Measurements from ENCODE around the gene MKLN1. TPM values are rescaled to one million over a fixed set of nuclear protein-coding genes. Genes with fewer than 3 reads are reported as not detected.

MKLN1 gene
- total RNA-seq, 1 donor from 2014 or later = 61.7 TPM

DNA sequence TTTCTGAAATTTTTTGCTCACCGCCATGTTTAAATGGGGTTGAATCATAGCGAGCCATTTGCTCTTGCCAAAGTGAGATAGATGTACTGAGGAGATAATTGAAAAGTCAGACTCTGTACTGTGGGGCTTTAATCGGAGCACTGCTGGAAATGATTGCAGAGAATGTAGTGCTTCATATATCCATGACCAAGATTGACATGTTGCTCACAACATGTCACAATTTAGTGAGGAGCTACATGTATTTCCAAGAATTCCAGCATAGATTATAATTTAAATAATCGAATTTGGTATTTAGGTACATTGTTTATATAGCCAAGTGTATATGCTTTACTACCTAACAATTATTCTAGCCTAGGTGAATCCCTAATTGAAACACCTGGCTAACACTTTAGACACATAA lies 162.2 kb downstream of the MKLN1 start:
- peaks cover 6% of the 10 kb centered on the region for H3K36me3 Mint-ChIP-seq
- DNase-seq (ENCODE audit: low spot score in 2 of 2, unreplicated experiment in 2 of 2) = no peak
- TF ChIP-seq, protein P1, sequence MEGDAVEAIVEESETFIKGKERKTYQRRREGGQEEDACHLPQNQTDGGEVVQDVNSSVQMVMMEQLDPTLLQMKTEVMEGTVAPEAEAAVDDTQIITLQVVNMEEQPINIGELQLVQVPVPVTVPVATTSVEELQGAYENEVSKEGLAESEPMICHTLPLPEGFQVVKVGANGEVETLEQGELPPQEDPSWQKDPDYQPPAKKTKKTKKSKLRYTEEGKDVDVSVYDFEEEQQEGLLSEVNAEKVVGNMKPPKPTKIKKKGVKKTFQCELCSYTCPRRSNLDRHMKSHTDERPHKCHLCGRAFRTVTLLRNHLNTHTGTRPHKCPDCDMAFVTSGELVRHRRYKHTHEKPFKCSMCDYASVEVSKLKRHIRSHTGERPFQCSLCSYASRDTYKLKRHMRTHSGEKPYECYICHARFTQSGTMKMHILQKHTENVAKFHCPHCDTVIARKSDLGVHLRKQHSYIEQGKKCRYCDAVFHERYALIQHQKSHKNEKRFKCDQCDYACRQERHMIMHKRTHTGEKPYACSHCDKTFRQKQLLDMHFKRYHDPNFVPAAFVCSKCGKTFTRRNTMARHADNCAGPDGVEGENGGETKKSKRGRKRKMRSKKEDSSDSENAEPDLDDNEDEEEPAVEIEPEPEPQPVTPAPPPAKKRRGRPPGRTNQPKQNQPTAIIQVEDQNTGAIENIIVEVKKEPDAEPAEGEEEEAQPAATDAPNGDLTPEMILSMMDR (IDR thresholded peaks at IDR 0.05; ENCODE audit: unreplicated experiment) = no peak
- H3K4me3 Mint-ChIP-seq = no peak overlapping the region
- no peak overlapping the region for H3K27ac Mint-ChIP-seq
- no peaks in the 10 kb centered on the region for H3K9me3 Mint-ChIP-seq
- H3K4me1 Mint-ChIP-seq = peaks cover 8% of the 10 kb centered on the region
- no peaks in the 10 kb centered on the region for H3K27me3 Mint-ChIP-seq (ENCODE audit: low read depth)

DNA sequence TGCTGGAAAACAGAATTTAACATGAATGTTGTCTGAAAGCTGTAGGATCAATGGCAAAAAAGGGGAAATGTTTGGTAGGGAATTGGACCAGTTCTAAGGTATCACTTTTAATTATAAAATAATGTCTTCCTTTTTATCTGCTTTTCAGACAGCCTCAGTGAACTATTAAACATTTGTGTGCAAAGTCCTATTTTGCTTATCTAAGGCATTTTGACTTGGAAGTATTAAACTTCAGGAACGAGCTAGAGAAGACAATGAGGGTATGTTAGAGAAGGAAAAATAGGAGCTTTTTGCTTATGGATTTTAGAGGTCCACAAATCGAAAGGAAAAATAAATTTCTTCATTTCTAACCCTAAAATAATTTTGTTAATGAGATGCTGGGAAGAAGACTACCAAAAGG lies 165.4 kb downstream of the MKLN1 start:
- Mint-ChIP-seq H3K27me3 (ENCODE audit: low read depth) (no peaks in the 10 kb centered on the region), H3K27ac (no peak overlapping the region), H3K9me3 (no peaks in the 10 kb centered on the region), H3K36me3 (peaks cover 18% of the 10 kb centered on the region), H3K4me1 (peaks cover 8% of the 10 kb centered on the region), H3K4me3 (no peak overlapping the region)
- TF ChIP-seq, protein P1 (IDR thresholded peaks at IDR 0.05; ENCODE audit: unreplicated experiment) = no peak
- DNase-seq (ENCODE audit: low spot score in 2 of 2, unreplicated experiment in 2 of 2) = no peak

DNA sequence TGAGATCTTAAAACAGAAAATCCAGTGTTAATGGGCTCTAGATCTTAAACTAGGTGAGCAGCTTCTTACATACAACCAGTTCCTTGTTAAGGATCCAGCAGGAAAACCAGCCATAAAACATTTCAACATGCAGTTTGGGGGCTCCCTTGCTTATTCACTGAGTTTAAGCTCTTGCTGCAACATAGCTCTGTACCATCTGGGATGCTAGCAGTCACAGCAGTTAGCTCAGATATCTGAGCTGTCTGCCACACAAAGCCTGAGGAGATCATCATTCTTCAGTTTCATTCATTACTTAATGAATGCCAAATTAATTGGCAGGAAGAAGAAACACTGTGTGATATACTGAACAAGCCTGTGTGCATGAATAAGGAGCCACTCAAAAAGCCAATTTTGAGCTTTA lies 165.9 kb downstream of the MKLN1 start:
- Mint-ChIP-seq H3K27ac (no peak overlapping the region), H3K36me3 (peaks cover 17% of the 10 kb centered on the region), H3K4me3 (no peak overlapping the region), H3K27me3 (ENCODE audit: low read depth) (no peaks in the 10 kb centered on the region), H3K9me3 (no peaks in the 10 kb centered on the region), H3K4me1 (peaks cover 8% of the 10 kb centered on the region)
- DNase-seq (ENCODE audit: low spot score in 2 of 2, unreplicated experiment in 2 of 2) = no peak
- TF ChIP-seq, protein P1 (IDR thresholded peaks at IDR 0.05; ENCODE audit: unreplicated experiment) = no peak

DNA sequence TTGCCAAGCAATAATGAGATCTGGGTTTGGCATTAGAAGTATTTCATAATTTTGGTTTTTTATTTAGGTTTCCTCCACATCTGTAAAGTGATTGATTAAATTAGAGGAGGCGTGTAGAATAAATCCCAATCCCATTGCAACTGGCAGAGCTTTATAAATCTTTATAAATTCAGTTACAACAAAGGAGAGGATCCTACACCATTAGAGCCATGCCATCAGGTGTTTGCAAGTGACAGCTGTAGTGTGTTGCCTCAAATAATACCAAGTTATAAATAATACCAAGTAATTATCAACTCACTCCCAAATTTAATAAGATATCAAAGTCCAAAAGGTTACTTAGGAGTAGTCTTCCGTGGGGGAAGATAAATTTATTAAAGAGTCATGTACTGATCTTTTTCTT lies 166.5 kb downstream of the MKLN1 start:
- TF ChIP-seq, protein P1 (IDR thresholded peaks at IDR 0.05; ENCODE audit: unreplicated experiment) = no peak
- peaks cover 8% of the 10 kb centered on the region for H3K4me1 Mint-ChIP-seq

DNA sequence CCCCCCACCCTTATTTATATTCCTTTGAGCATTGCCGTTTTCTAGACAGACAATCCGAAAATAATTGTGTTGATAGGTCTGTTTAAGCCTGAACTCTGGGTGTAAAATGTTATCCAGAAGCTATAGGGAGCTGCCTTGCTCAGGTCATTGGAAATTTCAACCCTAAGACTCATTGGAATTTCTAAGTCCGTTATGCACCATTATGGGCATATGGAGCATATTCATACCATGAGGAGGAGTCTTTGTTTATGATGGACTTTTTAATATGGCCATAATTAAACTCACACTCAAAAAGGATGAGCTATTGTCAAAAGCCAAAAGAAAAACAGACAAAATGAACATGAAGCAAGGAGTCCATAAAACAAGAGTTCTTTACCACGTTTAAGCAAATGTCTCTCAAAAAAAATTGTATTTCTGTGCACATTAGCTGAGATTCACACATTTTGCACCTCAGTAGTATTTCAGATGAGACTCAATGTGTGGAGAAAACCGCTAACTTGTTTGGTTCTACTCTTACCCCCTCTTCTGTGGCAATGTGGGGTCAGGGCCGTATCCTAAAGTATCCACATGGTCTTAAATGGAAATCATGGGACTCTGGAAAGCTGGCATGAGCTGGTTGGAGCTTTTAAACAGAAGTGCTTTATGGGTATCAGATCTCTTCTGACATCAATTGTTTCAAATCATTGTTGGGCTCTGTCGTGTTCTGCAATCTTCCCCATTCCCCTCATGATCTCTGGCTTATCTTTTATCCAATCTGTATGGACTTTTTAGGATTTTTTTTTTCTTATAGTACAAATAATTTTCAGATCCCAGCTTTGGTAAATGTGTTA lies 168.2 kb downstream of the MKLN1 start:
- H3K27me3 Mint-ChIP-seq (ENCODE audit: low read depth) = no peaks in the 10 kb centered on the region

More for the DNA sequence above, 166.5 kb downstream of the MKLN1 start:
- peaks cover 17% of the 10 kb centered on the region for H3K36me3 Mint-ChIP-seq
- DNase-seq (ENCODE audit: low spot score in 2 of 2, unreplicated experiment in 2 of 2) = no peak
- H3K4me3 Mint-ChIP-seq = no peak overlapping the region
- H3K9me3 Mint-ChIP-seq = no peaks in the 10 kb centered on the region
- H3K27me3 Mint-ChIP-seq (ENCODE audit: low read depth) = no peaks in the 10 kb centered on the region
- H3K27ac Mint-ChIP-seq = no peak overlapping the region

More for the DNA sequence above, 168.2 kb downstream of the MKLN1 start:
- no peak for DNase-seq (ENCODE audit: low spot score in 2 of 2, unreplicated experiment in 2 of 2)
- Mint-ChIP-seq H3K27ac (no peak overlapping the region), H3K4me1 (peaks cover 2% of the 10 kb centered on the region), H3K36me3 (peaks cover 17% of the 10 kb centered on the region), H3K9me3 (no peaks in the 10 kb centered on the region), H3K4me3 (no peak overlapping the region)
- TF ChIP-seq, protein P1 (IDR thresholded peaks at IDR 0.05; ENCODE audit: unreplicated experiment) = no peak
